Muscle of back (tissue), 11 donors: ENCODE data around the gene SURF2. TPM values are rescaled to one million over a fixed set of nuclear protein-coding genes. Genes with fewer than 3 reads are reported as not detected.

Source experiments
- DNase-seq, 3 donors: peaks; one replicate each; pipeline versions ENCODE4 v3.0.0 to v3.0.0-alpha.2; 2013
- polyA plus RNA-seq, 10 donors: library from polyadenylated mRNA; unstranded; fragments of 120-200 nt; gene quantifications; one replicate each; pipeline ENCODE4 v1.2.1, GENCODE V29; 2013; ENCODE audit not compliant: insufficient read length in 10 of 10

Gene SURF2
- polyA plus RNA-seq, 10 donors = 7.5 to 15.1 (median 12.1) TPM

DNA sequence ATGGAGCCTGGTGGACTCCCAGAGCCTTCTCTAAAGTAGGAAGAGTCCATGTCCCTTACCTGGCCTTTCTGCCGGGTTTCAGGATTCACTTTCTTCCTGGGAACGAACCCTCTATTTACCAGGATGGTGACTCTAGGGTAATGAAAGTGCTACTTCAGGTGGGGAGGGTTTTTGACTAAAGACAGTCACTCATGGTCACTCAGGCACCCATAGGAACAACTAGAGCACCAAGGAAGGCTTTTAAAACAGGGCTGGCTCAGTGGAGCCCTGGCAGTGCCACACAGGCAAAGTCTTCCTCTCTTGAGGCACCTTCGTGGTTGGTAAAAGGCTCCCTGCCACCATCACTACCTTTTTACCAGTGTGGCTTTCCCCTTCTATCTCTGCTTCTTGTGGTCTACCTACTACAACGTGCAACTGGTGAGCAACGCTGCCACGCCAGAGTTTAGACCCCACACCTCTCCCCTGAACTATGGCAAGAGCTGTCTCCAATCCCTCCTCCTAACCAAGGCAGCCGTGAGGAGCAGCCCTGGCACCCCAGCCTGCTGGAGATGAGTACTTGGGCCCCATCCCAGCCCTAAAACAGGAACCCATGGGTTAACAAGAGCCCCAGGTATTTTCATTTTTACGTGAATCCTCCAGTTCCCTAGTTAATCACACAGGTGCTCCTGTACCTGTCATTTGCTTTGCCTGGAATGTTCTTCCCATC is 3.6 kb upstream of the SURF2 start:
- no peak for DNase-seq

DNA sequence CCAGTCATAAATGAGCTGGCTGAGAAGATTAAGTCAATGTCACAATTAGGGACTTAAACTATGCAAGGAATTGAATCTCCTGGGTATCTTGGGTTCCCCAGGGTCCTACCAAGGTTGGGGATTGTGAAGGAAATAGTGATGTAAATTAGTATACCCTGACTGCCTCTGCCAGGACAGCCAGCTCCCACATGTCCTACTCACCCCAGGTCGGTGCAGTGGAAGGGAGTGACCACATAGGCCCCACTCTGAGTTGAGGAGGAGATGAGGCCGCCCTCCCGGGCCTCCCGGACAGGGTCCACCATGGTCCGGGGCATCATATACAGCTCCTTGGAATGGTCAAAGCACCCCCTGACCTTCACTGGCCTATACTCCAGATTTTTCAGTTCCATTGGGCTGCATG is 2.8 kb upstream of the SURF2 start:
- DNase-seq = no peak

DNA sequence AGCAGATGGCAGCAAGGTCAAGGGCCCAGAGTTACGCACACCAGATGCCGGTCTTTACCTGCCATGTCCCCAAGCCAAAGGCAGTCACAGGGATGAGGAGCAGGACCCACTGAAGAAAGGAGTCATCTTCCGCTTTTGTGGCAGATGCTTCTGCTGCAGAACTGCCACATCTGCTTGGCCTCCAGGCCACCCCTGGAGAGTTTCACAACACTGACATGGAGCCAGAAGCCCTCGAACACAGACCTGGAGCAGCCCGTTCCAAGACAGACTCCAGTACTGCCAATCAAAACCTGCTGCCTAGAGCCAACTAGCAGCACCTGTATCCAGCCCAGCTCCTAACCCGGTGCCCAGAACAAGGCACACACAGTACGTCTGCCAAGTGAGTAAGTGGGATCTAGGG is 1.6 kb upstream of the SURF2 start:
- no peak for DNase-seq

DNA sequence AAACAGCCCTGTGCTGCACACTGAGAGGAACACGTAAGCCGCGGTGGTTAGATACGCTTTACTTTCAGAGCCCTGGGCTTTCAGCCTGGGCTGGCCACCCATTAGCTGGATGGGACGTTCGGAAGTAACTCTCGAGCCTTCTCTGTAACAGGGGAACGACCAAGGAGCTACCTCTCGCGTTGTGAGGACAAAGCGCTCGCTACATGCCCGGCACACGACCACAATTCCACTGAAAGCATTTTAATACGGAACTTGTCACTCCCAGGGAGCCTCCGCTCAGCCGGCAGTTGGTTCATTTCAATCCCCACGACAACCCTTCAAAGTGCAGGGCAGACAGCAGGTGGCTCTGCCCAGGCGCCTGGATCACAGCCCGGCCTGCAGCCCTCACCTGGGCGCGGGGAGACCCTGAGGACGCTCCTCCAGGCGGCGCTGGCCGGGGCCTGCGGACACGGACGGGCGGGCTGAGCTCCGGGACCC is 431 bp upstream of the SURF2 start:
- DNase-seq = no peak

DNA sequence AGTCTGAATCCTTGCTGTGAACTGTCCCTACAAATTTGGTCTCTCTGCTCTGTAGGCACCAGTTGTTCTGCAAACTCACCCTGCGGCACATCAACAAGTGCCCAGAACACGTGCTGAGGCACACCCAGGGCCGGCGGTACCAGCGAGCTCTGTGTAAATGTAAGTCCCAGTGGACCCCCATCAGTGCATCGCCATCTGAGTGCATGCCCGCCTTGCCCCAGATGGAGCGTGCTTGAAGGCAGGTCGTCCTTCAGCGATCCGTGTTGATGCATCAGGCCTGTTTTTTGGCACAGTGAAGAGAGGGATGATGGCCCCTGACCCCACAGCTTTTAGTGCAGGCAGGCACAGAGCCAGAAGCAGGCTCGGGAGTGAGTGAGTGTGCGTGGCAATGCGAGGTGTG is 1.3 kb downstream of the SURF2 start:
- no peak for DNase-seq

DNA sequence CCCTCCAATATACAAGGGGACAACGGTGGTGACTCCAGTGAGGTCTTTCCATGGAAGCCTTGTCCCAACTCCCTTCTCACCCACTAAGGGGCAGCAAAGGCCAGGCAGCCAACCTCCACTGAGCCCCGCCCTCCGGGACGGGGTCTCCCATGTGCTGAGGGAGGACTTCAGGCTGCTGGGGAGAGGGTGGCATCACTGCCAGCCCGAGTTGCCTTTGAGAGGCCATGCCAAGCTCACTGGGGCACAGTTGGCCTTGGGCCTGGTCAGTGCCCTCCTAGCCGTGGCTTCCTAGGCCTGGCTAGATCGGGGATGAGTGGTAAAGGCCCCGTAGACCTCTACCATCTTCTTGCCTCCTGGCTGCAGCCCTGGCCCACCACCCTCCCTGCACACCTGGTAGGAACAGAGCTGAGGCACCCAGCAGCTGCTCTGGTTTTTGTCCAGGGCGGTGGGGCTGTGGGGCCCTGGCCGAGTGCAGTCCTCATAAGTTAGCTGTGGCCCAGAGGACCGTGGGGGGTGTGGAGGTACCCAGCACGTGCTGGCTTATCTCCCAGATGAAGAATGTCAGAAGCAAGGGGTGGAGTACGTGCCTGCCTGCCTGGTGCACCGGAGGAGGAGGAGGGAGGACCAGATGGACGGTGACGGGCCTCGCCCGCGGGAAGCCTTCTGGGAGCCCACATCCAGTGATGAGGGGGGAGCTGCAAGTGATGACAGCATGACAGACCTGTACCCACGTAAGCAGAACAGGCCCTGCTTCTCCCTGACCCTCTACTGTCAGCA is 3.2 kb downstream of the SURF2 start:
- DNase-seq = peak in 1 of 3 donors; percentile 35

DNA sequence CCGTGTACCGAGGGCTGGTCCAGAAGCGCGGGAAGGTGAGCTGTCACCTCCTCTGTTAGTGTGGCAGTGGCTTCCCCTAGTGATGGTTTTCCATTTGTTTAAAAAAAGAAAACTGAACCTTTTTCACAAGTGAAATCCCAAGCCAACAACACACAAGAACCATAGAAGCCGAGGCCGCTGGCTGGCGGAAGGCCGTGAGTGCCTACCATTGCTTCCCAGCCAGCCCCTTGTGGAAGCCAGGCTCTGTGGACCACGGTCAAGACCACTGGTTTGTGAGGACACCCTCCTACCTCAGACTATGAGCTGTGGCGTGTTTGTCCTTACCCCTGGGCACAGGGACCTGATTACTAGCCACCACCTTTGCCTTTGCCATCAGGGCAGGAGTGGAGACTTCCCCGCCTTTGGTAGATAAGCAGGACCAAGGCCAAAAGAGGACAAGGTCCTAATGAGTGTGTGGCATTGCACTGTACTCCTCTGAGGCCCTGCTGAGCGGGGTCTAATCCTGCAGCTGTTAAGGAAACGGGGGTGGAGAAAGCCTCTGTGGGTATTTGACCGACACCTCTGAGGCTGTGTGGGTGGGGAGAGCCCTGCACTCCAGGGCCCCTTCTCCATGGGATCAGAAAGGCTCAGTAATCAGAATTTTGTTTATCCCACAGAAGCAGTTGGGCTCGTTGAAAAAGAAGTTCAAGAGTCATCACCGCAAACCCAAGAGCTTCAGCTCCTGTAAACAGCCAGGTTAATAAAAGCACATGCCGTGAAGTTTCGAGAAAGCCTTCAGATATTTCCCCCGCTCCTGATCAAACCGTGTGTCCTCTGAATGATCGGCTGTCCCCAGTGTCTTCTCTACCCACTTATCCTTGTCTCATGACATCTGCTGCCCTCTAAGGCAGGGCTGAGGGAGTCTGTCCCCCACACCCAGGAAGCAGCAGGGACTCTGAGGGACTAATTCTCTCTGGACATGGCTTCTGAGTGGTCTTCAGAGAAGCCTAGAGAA is 4.3 kb downstream of the SURF2 start:
- no peak for DNase-seq

DNA sequence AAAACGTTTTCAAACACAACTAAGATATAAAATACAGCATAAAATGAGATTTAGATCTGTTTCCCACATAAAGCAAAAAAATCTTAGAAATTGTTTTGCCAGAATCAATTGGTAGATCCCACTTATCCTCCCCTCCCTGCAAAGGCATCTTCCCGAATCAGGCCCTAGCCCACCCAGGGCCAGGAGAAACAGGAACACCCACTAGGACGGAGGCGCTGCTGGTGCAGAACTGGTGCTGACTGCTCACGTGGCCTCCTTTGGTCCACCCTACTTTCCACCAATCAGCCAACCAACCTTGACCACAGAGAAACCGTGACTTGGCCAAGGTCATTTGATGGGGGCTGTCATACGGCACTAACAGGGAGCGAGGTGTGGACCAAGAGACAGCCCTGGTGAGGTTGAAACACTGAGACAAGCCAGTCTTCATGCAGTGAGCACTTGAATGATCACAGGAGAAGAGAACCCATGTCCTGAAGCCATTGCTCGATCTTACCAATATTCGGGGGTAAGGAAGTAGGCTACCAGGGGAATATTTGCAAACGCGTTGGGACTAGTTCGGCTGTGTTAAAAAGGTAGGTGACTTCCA is 5.2 kb downstream of the SURF2 start:
- no peak for DNase-seq

DNA sequence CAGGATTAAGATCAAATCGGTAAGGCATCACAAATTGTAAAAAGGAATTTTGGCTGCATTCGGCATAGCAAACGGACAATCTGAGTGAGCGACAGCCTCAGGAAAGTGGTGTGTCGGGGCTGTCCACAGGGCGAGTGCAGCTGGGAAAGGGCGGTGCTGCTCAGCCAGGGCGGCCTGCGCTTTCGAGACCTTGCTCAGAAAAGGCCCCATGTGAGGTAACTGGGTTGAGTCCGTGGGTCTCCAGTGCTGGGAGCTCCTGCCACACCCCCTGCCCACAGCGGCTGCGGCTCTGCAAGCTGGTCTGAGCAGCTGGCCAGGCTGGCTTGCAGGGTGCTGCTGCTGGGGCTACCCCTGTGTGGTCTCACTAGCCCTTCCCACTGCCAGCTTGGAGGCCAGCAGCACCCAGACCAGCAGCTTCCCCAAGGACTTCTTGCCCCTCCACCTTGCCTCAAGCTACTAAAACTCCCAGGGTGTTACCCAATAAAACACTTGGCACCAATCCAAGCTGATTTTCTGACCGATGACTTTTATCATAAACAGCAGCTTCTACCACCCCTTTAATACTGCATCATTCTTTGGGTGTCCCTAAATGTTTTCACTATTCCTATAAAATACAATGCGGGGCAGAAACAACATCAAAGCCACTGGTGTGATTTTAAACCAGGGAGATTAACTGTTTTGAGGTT is 6.2 kb downstream of the SURF2 start:
- DNase-seq = no peak

DNA sequence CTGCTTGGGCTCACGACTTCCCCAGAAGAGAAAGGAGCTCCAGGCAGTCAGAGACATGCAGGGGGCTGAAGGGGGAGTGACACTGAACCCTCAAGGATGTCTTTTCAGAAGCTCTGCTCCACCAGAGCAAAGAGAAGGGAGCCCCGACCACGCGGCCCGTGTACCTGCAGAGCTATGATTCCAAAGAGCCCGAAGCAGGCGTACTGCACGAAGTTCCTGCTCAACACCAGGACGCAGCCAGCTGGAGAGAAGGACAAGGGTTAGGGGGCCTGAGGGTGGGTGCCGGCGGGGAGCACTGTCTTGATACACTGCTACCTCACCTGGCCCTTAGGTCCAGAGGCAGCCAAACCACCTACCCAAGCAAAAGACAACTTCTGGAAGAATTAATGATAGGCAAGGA is 10.1 kb downstream of the SURF2 start:
- DNase-seq = no peak

DNA sequence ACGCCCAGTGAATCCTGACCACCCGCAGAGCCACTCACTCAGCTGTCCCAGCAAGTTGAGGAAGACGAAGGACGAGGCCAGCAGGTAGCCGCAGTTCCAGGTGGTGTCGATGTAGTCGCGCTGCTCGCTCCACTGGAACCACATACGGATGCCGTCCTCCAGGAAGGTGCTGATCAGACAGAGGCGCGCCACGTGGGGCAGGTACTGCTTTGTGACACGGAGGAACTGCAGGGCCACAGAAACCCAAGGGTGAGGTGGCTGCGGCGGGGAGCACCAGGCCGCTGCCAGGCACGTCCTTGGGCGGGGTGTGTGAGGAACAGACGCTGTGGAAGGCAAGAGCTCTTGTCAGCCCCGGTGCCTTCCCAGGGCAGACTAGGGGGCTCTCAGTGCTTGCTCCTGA is 10.9 kb downstream of the SURF2 start:
- DNase-seq = no peak

DNA sequence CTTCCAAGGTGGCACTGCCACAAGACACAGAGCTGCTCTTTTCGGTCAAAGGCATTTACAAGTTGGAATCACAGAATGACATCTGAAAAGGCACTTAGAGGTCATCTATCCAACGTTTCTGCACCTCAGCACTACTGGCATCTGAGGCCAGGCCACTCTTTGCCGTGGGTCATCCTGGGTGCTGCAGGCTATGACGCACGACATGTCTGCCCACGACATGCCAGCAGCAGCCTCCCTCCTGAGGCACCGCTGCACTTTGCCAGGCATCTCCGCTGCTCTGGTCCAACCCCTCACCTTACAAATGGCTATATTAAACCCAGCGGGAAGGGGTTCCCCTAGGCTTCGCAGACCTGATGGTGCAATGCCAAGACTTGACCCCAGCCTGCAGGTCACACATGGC is 11.4 kb downstream of the SURF2 start:
- no peak for DNase-seq

DNA sequence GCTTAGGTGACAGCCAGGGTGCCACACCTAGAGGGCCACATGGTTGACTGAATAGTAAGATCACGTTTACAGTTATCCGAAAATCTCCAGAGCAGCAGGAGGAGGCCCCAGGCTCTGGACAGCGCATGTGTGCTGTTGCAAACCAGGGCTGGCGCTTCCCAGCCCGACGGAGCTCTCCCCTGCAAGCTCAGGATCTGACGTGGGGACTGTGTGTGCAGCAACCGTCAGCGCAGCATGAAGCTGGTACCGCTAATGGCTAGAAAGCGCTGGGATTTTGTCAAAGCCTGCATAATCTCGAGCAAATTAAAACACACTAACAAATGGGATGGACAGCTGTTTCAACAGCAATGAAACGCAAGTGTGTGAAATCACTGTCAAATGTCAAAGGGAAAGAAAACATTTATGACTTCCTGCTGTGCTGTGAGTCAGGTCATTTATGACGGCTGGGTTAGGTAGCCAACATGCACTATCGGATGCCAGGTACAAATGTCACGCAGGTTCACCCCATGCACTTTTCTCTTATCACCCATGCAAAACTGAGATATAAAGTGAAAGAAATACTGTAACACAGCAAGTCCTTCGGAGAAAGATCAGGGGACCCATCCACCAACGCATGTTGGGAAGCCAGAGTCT is 12.0 kb downstream of the SURF2 start:
- DNase-seq = no peak

DNA sequence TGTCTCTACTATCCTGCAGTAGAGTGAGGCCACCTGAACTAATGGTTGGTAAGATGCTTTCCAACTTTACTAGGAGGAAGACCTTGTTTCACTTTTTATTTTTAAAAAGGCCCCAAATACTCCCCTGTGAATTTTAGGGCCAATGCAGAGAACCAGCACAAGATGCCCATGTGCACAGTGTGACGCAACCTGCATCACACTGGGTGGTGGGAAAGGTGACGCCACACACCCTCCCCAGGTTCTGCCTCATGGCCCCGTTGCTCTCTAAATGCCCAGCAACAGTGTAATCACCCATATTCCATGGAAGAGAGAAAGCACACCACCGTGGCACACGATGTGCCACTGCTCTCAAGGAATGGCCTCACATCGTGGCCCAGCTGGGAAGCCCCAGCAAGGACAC is 13.1 kb downstream of the SURF2 start:
- no peak for DNase-seq

DNA sequence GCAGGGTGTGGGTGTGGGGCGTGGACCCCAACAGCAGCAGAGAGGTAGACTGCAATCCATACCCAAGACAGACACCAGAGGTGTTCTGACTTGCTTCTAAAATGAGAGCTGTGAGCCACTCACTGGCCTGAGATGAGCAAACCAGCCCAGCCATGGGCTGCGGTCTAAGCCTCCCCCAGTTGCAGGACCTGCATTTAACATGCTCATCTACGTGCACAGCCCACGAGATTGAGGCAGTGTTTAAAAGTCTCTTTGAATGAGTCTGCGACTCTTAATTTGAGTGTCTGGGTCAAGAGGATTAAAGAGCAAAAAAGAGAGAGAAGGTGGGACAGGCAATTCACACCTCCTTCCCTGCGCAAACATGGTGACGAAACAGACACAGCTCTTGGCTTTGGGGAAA is 13.6 kb downstream of the SURF2 start:
- no peak for DNase-seq

DNA sequence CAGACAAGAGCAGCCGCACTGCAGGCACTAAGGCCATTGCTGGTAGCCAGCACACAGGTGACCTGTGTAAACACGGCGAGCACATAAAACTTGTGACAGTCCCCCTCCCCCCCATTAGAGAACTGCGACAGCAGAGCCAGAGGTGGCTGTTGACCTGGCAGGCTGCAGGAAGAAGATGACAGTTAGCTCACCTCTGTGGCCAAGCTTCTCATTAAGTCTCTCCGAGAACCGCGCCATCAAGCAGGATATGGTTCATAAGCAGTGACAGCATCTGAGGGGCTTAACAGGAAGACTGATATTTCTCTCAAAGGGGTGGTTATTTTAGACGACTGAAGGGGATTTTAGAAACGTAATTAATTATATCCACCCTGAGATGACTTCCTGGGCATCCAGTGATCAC is 14.3 kb downstream of the SURF2 start:
- DNase-seq = no peak

DNA sequence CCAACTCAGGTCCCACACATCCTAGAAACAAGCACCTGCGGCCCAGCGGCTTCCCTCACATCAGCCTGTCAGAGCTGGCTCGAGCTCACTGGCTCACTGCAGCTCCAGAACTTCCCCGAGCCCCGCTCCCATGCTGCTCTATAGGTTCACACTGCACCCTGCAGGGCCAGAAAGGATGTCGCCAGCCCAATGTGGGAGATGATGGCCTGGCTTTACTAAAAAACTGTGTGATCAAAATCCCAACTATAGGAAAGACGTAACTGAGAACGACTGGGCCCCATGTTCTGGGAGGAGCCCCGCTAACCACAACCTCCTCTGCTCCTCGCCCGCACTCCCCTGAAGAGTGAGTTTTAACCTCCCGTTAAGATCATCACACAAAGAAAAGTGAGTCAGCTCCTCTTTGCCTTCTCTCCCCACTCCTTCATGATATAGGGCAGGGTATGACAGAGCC is 14.9 kb downstream of the SURF2 start:
- DNase-seq = no peak

DNA sequence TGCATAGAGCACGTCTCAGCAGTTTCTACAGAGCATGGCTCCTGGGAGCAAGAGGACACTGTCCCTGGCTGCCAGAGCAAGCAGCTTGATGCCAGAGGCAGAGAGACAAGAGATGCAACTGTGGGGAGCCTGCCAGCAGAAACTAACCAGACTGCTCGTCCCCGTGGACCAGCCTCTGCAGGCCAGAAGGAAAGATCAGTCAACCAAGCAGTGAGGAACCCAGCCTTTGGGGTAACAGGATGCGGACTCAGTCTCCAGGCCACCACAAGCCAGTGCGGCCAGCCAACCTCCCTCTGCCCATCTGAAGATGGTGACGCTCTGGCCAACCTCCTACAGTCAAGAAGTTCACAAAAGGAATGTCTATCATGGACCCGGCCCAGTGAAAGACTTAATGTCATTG is 15.8 kb downstream of the SURF2 start:
- no peak for DNase-seq

DNA sequence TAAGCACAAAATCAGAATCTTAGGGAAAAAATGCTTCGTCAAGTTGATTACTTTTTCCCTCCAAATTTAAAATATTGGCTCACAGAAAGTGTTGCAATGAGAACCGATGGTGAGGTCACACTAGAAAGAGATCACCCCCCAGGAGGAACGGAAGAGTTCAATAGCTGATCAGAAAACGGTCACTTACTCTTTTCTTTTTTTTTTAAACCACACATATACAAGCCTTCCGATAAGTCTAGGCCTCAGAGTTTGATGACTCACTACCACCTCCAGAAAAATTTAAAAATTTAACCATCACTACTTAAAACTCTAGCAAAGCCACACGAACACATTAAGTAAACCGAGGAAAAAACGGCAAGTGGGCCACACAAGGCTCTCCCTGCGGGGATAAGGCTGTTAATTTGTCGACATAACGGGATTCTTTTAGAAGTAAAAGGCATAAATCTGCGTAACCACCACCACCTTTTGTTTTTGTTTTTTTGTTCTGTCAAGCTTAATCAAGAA is 18.3 kb downstream of the SURF2 start:
- DNase-seq = peak in 1 of 3 donors; percentile 22

DNA sequence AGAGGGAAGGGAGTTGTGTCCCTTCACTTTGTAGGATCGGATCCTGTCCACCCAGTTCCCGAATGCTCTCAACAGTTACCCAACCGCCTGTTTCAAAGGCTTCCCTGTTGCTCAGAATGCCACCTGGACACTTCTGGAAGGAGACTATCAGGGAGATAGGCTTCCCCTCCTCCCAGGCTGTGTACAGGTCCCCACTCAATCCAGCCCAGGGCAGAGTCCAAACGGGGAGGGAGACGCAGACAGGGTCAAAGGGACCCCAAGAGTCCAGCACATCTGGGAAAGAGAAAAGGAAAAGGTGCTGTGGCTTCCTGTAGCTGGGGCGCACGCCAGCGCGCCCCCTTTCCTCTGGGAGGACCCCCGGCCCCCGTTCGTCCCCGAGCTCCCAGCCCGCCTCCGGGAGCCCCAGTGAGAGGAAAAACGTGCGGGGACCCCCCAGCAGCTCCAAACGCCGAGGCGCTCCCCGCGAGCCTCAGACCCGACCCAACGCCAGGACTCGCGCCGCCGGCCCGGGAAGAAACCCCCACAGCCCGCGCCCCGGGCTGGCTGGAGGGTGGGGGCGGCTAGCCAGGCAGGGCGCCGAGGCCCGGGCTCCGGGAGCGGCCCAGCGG is 18.9 kb downstream of the SURF2 start:
- peak in 2 of 3 donors; percentile 17 to 61 for DNase-seq
